Epithelial cell of prostate (primary cell): Measurements from ENCODE around the gene PTPRK.
A peak's percentile ranks its signal among the peaks of the same experiment; 100 is the strongest.

ENCODE experiments used
- DNase-seq: peaks from one replicate; pipeline ENCODE4 v3.0.0-alpha.2; 2011; ENCODE audit warnings: low read depth, low spot score
- H3K27ac ChIP-seq: fragments of 450-650 bp; 2 replicates; pipeline ENCODE4 v1.5.1; 2017; ENCODE audit warnings: mild to moderate bottlenecking

Gene PTPRK

DNA sequence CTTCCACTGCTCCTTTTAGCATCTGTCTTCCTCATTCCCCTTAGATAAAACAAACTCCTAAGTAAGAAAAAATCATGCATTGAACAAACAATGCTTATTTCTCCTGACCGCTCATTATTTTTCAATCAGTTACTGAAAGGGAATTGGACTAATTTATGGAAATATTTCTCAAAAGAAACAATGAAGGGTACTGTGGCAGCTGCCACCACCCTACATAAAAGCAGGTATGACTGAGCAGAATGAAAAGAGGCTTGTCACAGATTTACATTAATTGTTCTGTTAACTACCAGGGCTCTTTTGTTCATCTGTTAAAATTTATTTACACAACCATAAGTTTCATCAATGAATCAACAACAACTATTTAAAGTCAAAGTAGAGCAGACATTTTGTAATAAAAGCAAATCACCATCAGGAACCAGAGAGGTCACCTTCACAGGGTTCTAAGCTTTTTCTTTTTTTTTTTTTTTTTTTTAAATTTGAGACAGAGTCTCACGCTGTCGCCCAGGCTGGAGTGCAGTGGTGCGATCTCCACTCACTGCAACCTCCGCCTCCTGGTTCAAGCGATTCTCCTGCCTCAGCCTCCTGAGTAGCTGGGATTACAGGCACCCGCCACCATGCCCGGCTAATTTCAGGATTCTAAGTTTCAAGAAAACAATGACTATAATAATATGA is 204.0 kb downstream of the PTPRK start:
- no peak for DNase-seq
- no peak overlapping the region for H3K27ac ChIP-seq

DNA sequence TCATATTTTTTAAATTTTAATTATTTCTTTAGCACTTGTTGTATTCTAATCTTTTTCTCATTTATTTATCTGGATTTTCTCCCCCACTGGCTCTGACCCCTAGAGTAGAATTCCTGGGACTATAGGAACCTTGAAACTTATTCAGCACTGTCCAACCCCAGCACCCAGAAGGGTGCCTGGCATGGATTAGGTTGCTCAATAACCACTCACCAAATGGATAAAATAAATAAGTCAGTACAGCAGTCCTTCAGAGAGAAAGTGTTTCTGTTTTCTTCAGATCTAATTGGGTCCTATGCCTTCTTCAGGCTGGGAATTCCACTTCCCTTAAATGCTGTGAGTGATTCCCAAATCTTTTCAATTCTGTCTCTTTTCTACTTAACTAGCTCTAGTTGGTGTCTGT is 206.2 kb downstream of the PTPRK start:
- DNase-seq: no peak
- no peak overlapping the region for H3K27ac ChIP-seq

DNA sequence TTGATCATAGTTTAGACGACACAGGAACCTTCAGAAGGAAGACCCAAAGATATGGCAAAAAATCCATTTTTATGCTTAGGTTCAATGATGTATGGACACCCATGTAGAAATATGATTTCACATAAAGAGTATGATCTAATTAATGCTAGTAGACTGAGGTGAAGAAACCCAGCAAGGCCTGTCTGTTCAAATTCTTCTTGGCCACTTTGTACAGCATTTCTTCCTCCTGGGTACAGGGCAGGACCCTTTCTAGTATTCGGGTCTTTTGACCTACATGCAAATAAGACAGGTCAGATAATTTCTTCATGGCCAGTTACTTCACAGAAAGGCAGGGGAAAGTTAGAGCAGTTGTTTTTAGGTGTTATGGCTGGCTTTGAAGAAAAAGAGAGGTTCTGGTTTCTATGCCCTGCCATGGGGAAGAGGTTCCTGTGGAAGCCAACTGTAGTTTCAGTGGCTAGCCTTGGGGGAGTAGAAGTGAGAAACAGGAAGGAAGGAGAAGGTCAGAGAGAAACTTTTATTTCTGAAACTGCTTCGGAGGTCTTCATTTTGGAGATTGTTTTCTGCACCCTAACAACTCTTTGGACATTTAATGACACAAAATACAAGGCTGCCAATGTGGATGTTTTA is 208.3 kb downstream of the PTPRK start:
- no peak for DNase-seq

DNA sequence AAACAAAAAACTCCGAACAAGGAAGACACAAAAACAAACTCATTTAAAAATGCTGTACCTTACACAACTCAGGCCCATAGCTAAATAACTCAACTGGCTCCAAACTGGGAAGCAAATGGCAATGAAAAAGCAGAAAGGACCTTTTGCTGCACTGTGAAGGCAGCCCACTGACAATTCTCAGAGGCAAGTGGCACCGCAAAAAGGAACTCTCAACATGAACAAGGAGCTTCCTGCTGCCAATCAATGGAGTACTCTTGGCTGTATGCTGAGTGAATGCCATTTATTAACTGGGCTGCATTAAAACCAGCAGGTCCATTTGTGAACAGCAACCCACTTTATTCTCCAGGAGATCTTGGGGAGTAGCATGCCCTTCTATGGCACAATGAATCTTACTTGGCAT is 209.9 kb downstream of the PTPRK start:
- DNase-seq: no peak
- H3K27ac ChIP-seq: no peak overlapping the region

More for the DNA sequence above, 208.3 kb downstream of the PTPRK start:
- no peak overlapping the region for H3K27ac ChIP-seq

DNA sequence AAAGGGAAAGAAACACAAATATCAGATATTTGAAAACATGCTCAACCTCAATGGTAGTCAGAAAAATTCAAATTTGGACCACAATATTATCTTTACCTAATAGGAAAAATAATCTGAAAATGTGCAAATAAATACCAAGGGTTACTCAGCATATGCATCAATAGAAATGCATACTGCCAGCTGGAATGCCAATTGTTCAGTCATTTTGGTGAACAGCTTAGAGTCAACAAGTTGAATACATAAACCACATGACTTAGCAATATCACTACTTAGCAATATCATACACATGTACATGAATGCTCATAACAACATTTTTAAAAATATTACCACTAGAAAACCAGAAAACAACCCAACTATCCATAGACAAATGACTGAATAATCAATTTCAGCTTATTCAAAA is 212.7 kb downstream of the PTPRK start:
- peak; percentile 20 for DNase-seq
- H3K27ac ChIP-seq: no peak overlapping the region

DNA sequence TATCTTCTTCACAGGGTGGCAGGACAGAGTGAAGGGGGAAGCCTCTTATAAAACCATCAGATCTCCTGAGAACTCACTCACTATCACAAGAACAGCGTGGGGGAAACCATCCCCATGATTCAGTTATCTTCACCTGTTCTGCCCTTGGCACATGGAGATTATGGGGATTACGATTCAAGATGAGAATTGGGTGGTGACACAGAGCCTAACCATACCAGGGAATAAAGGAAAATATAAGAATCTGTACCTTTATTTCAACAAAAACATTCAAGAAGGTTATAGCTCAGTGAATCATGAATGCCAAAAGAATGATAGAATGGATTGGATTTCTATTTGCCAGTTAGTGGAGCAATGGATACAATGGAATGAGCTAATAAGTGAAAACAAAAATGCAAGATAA is 214.4 kb downstream of the PTPRK start:
- DNase-seq: no peak
- H3K27ac ChIP-seq: no peak overlapping the region

DNA sequence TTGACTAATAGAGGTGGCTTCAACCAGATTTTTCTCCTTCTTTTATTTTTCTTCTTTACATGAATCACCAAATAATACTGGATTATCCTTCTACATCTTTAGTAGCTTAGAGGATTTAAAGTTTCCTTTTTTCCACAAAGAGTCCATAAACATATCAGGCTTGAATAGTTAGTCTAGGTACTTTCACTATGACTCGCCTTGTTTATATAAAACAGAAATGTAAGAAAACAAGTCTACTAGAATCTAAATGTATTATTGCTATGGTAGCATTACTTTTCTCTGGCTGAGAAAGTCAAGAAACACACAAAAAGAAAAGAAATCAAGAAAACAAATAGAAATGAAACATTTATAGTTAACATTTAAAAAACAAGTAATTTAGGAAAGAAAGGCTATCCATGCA is 215.2 kb downstream of the PTPRK start:
- no peak for DNase-seq
- H3K27ac ChIP-seq: no peak overlapping the region

DNA sequence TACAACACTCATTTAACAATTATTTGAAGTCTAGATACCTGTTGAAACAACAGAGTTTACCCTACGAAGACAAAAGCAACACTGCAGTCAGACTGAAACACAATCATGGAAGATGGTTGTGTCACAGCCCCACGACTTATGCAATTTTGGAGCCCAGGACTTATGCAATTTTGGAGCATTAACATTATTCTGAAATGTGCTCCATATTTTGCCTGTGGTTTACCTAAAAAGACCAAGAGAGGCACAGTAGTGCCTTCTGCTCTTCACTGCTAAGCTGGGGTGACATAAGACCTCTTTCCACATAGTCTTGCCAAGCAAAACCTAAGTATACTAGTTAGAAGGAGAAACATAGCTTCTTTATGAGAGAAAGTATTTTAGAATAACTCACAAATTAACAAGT is 216.5 kb downstream of the PTPRK start:
- DNase-seq: no peak
- no peak overlapping the region for H3K27ac ChIP-seq

DNA sequence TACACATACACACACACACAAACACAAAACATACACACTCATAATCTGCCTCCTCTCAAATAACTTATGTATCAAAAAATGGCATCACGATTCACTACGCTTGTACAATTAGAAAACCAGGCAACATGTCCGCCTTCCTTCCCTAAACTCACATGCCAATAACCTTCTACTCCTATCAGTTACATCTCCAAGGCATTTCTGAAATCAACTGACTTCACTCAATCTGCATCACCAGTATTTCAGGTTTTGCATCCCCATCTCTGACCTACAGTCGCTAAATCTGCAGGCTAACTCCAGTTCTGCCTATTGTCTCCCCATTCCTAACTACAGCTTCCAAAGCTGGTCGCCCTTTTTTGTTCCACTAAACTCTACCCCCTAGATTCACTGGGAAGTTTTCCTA is 217.5 kb downstream of the PTPRK start:
- DNase-seq: no peak
- no peak overlapping the region for H3K27ac ChIP-seq

DNA sequence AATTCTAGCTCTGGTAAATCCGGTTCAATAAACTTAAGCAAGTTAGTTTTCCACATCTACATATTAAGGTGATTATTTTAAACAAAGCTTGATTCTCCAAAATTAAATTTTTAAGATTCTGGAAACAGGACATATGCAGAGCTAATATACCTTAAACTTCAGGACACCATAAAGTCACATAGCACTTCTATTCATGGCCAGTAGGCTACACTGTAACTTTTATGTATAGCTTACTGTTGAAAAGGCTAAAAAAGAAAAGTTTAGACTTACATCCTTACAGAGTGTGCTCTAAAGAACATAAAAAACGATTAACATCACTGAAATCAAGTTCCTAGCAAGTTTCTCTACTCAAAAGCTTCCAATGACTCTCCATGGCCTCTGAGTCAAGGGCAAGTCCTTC is 224.7 kb downstream of the PTPRK start:
- DNase-seq: no peak

DNA sequence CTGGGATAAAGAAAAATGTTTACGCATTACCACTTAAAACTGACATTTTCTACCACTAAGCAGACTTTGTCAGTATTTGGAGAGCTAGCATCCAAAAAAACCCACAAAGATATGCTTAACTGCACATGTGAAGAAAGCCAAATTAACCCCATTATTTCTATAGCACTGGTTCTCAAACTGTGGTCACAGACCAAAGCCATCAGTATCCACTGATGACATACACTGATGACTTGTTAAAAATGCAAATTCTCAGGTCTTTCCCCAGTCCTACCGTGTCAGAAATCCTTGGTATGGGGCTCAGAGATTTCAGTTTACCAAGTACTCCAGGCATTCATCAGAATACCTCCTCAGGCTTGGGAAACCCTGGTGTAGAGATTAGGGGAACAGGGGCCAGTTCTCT is 230.2 kb downstream of the PTPRK start:
- no peak for DNase-seq
- H3K27ac ChIP-seq: no peak overlapping the region

More for the DNA sequence above, 224.7 kb downstream of the PTPRK start:
- H3K27ac ChIP-seq: no peak overlapping the region

DNA sequence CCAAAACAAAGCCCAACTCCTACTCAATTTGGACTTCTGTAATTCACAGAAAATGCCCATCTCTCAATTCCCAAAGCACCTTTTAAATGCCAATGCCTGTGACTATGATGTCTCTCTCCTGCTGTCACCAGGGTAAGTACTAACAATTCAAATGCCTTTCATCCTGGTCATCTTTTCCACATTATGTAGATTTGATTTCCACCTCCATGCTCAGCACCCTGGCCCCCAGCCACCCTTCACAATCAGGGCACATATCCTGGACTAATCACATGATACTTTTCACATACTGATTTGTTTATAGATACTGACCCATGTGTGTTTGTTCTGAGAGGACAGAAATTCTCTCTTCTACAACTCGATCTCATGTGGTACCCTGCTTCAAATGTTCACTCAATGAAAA is 236.3 kb downstream of the PTPRK start:
- no peak for DNase-seq
- no peak overlapping the region for H3K27ac ChIP-seq

DNA sequence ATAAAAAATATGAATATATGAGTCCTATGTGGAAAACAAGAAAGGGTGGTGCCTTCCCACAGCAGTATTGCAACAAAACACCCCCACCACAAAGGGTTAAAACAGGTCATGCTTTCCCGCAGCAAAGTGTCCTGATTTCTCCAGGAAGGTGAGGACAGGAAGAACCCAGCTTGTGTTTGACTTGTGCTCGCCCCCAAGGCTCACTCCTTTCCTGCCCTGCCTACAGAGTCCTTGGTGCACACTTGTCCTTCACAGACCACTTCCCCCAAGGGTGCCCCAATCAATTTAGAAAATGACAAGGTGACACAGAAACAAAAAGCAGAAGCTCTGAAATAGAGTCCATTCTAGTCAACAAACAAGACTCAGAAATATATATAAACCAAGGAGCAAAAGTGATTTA is 237.4 kb downstream of the PTPRK start:
- no peak overlapping the region for H3K27ac ChIP-seq
- no peak for DNase-seq

DNA sequence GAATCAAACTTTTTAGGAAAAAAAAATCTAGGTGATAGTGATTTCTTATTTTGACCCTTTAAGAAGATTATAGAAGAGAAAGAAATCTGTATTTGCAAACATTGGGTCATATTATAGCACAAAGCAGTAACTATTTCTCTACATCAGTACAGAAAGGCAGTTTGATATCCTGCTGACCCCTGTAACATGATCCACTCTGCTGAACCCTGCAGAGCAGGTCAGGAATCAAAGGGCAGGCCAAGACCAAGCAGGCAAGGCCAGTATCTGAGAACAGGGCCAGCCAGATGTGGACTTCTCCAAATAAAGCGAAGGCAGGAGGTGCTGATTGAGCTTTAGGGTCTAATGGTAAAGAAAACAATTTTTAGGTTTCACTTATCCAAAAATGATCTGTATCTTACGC is 239.4 kb downstream of the PTPRK start:
- no peak overlapping the region for H3K27ac ChIP-seq
- no peak for DNase-seq

DNA sequence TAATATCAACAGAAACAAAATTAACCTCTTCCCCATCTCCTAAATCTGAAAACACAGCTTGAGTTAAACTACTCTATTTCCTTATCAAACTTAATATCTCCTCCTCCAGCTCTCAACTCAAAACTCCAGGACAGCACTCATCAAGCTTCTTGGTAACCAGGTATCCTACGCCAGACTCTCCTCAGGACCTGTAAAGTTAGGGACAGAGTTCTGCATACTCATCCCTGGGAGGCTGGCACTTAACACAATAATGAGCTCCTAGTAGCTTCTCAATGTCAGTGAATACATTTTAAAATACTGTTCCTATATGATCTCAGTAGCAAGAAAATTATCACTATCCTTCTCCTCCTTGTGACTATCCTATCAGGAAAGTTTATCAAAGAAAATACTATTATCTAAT is 240.3 kb downstream of the PTPRK start:
- no peak overlapping the region for H3K27ac ChIP-seq
- no peak for DNase-seq

DNA sequence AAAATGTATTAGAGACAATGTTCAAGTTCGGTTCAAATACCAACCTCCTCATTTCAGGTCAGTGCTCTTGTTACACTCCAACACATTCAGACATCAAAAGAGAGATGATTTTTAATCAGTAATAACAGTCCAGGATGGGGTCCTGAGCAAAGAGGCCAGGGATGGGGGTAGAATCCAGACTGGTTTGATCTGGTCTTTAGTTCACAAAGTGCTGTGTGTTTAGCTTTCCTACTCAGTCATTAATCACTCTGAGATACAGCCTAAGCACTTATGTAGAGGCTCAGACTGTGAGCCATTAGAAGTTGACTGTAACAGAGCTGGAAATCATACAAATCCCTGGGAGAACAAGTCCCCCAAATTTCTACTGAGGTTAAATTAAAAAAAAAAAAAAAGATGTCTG is 241.6 kb downstream of the PTPRK start:
- no peak for DNase-seq
- no peak overlapping the region for H3K27ac ChIP-seq

DNA sequence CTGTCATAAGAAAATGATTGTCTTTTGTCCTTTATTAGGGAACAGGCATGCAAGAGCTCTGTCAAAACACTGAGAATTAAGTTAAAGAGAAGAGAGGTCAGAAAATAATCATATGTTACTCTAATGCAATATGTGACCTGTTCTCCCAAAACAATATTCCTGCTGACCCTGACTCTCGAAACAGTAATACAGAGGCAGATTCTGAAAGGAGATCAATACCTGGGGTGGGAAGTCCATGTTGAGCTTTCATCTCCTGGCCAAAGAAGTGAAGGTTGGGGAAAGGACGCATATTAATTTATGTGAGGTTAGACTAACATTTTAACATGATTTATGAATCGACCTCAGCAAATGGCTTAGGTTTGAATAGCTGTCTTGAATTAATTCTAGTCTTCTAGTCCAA is 243.0 kb downstream of the PTPRK start:
- DNase-seq: no peak
- H3K27ac ChIP-seq: no peak overlapping the region

DNA sequence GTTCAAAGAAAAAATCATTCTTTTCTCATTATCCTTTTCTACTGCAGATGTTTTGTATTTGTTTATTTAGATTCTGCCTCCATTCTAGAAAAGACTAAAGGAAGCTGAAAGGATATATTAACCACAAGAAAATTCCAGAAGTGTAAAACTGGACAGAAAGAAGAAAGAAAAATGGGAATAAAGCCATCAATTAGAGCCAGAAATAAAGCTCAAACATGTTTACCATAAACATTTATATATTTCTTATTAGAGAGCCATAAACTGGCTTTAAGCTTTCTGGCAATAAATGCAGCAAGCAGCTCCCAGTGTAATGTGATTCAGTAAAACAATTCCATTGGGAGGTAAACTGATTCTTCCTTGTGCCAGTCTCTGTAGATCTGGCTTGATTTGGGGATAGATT is 244.1 kb downstream of the PTPRK start:
- peak overlapping the region; percentile 35 for H3K27ac ChIP-seq

DNA sequence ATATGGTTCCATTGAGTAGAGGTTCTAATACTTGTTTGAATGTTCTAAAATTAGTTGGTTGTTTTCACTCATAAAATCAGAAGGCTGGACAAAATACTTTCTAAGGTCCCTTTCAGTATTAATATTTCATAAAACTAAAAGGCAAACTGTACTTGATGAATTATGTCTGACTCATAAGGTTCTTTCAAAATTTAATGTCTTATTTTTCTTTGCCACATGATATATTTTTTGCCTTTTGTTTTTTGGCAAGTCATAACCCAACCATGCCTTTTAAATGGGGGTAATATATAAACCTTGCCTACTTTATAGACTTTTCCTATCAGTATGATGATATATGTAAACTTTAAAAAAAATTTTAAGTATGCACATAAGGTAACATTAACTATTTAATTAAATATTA is 244.7 kb downstream of the PTPRK start:
- no peak for DNase-seq
- peak overlapping the region; percentile 35 for H3K27ac ChIP-seq

More for the DNA sequence above, 244.1 kb downstream of the PTPRK start:
- no peak for DNase-seq

DNA sequence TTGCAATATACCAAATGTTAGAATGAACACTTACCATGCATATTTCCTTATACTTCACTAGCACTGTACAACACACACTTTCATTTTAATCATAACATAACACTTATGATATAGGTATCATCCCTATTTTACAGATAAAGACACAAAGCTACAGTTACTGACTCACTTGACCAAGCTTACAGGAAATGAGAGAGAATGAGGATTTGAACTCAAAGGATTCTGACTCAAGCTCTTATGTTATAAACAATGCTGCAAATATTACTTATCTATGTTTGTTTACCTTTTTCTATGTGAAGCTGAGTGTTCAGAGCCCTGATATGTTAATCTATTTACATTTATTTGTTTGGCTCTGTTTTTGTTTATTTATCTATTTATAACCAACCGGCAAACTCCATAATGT is 245.4 kb downstream of the PTPRK start:
- peak overlapping the region; percentile 35 for H3K27ac ChIP-seq
- DNase-seq: peak; percentile 22

DNA sequence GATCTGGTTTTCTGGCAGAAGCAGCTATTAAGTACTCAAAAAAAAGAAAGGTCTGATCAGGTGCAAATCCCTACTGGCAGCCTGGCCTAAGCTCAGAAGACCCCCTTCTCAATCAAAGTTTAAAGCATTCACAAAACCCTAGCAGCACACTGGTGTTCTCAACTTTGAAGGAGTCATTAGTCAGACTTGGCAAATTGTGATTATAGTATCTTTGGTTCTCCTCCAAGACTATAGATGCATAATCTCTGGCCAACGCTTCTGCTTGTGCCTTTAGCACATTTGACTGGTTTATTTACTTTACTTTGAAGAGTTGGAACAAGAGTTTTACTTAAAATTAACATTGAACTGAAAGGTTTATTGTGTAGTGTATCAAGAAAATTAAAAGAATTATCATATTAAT is 248.9 kb downstream of the PTPRK start:
- H3K27ac ChIP-seq: no peak overlapping the region
- DNase-seq: no peak

DNA sequence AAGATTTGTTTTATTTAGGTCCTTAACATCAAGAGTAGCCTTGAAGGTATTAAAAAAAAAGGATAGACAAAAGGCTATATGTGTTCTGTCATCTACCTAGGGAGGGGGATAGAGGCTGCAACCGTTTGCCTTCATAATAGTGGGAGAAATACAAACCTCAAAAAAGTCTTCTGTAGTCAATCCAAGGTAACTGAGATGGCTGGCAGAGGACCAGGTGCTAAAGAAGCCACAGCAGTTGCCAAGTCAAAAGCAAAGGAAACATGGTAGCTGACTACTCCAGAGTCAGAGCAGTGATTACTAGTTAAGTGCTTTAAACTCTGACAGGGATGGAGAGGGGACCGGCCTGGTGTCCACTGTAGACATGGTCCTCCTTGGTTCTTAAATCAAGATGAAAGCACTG is 249.4 kb downstream of the PTPRK start:
- H3K27ac ChIP-seq: no peak overlapping the region
- DNase-seq: no peak
